Measurements from ENCODE around the gene DDO. TPM values are rescaled to one million over a fixed set of nuclear protein-coding genes. Genes with fewer than 3 reads are reported as not detected.

Gene DDO
- total and polyA plus RNA-seq, 9 of the 15 experiments (the other 6 are each of a cell fraction or from before 2014, with no cell fraction given): not detected

DNA sequence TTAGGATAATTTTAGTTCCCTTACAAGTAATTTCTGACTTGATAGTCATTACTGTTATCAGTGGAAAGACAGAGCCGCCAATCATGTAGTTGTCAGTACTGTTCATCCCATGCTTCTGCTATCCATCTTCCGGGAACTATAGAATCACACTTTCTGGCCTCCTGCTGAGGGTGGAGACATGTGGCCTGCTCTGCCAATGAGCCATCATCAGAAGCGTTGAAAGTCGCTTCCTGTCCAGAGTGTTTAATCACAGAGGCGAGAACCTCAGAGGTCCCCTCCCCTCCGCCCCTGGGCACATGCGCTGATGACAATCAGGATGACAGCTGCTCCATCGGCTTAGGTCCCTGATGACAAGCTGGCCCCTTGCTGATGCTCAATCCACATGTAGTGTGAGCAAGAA lies 3.0 kb downstream of the DDO start (continued):
- no peak for TF ChIP-seq HINFP (tag; conservative IDR thresholded peaks at IDR 0.05; ENCODE audit: low read depth)

DNA sequence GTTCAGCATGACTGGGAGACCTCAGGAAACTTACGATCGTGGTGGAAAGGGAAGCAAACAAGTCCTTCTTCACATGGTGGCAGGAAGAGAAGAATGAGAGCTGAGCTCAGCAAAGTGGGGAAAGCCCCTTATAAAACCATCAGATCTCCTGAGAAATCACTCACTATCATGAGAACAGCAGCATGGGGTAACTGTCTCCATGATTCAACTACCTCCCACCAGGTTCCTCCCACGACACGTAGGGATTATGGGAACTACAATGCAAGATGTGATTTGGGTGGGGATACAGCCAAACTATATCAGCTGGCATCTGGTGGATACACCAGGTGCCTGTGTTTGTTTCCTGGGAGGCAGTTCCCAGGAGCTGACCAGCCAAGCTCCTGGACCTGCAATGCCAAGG lies 4.9 kb downstream of the DDO start:
- Histone ChIP-seq H3K4me2 (ENCODE audit: insufficient read depth, low read length) (no peak overlapping the region), H4K20me1 (replicated peaks; ENCODE audit: control insufficient read depth, insufficient read depth, low read length) (no peaks in the 10 kb centered on the region), H3K79me2 (ENCODE audit: control insufficient read depth, insufficient read depth, low read length) (no peaks in the 10 kb centered on the region), H3K9me3 (replicated peaks; ENCODE audit: control insufficient read depth, insufficient read depth, low read depth, low read length) (no peaks in the 10 kb centered on the region), H3K4me3 (no peak overlapping the region), H3K9me1 (ENCODE audit: control insufficient read depth, insufficient read depth, low read length) (no peaks in the 10 kb centered on the region), H3K27ac (ENCODE audit: extremely low read depth, low read depth, low read length) (no peak overlapping the region), H3K36me3 (ENCODE audit: control insufficient read depth, insufficient read depth, low read length) (no peaks in the 10 kb centered on the region), H2AFZ (ENCODE audit: low read depth, low read length) (no peak overlapping the region), H3K27me3 (ENCODE audit: control insufficient read depth in 2 of 2, insufficient read depth in 2 of 2, low read length in 2 of 2) (peaks cover 18 to 52% of the 10 kb centered on the region in 2 experiments; a peak in 4 of 5 replicates), H3K4me1 (replicated peaks in 1 of 2; ENCODE audit: control insufficient read depth in 2 of 2, insufficient read depth in 2 of 2, low read length in 2 of 2) (no peaks in the 10 kb centered on the region; a peak in 1 of 5 replicates), H3K9ac (ENCODE audit: insufficient read depth in 1 of 2, low read depth in 2 of 2, low read length in 2 of 2) (no peak overlapping the region)
- 2% methylated on average over 4 of the region's 4 CpGs for WGBS (ENCODE audit: insufficient coverage, low coverage, missing lambda C conversion rate)
- DNase-seq (ENCODE audit: extremely low read depth in 1 of 4, low spot score in 3 of 4) (no peak), ATAC-seq (no peak), FAIRE-seq (no peak)
- POLR2A ChIA-PET: no interaction called here
- intact Hi-C loops (cut with micrococcal nuclease) (no loop called here), in situ Hi-C loops (cut with MboI) (no loop called here)
- CTCF ChIA-PET (ENCODE audit: low intra/inter-chr PET ratio): no interaction called here
- BruUV-seq (replicated peaks): no TSS peak
- TF ChIP-seq EP400 (IDR thresholded peaks at IDR 0.05) (no peak), PRDM10 (IDR thresholded peaks at IDR 0.05; ENCODE audit: partially characterized antibody) (no peak), XRCC3 (IDR thresholded peaks at IDR 0.05) (no peak), NFE2 (IDR thresholded peaks at IDR 0.05; ENCODE audit: low read depth) (no peak), ZC3H11A (IDR thresholded peaks at IDR 0.05; ENCODE audit: low read depth, low read length) (no peak), HMG20A (CRISPR knock-in tag; conservative IDR thresholded peaks at IDR 0.05) (no peak), NKRF (IDR thresholded peaks at IDR 0.05; ENCODE audit: borderline replicate concordance) (no peak), ADNP (tag; IDR thresholded peaks at IDR 0.05) (no peak), SOX6 (IDR thresholded peaks at IDR 0.05) (no peak), ZBTB43 (CRISPR knock-in tag; IDR thresholded peaks at IDR 0.05) (no peak), HDAC1 (IDR thresholded peaks at IDR 0.05) (no peak), LCOR (CRISPR knock-in tag; IDR thresholded peaks at IDR 0.05) (no peak), ZNF77 (CRISPR knock-in tag; IDR thresholded peaks at IDR 0.05) (no peak), ZNF384 (IDR thresholded peaks at IDR 0.05; ENCODE audit: low read depth, low read length) (no peak)
